ENCODE data around the gene CUL9.

Gene CUL9

DNA sequence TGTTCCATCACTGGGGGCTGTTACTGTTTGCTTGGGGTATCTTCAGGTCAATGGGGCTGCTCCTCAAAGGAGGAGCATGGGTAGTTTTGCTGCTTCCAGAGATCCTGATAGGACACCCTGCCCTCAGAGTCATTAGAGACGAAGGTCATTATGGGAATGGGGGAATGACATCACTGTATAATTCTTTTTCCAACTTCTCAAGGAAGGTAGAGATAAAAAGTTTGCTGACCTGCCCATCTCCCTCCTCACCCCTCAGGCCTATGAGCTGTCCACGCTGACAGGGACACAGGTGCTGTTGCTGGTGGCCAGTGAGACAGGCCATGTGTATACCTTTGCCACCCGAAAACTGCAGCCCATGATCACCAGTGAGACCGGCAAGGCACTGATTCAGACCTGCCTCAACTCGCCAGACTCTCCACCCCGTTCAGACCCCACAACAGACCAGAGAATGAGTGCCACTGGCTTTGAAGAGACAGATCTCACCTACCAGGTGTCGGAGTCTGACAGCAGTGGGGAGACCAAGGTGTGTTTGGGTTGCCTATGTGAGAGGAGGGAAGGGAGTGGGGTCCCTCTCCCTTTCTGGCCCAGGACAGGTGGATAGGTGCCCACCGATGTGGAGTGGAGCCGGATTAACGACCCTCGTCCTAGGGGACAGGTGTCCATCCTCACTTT, 8.3 kb upstream of the CUL9 start:
- no peak for DNase-seq (ENCODE audit: low spot score)

GRCh38 chr6:43174263-43175112, 7.5 kb upstream of the CUL9 start:
- peak; percentile 100 for DNase-seq (ENCODE audit: low spot score)

- no peak for DNase-seq (ENCODE audit: low spot score)
Measured at GRCh38 chr6:43175676-43176422, 6.1 kb upstream of the CUL9 start.

DNA sequence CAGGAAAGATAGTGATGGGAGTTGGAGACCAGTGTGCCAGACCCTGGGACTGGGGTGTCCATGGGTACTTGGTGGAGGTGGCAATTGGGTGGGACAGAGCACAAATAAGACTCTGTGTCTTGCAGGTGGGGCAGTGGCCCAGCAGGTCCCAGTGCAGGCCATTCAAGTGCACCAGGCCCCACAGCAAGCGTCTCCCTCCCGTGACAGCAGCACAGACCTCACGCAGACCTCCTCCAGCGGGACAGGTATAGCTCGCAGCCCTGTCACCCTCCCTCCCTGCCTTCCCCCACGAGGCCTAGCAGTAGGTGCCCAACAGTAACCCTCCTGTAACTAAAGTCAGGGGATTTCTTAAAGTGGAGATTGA, 5.6 kb upstream of the CUL9 start:
- no peak for DNase-seq (ENCODE audit: low spot score)

DNA sequence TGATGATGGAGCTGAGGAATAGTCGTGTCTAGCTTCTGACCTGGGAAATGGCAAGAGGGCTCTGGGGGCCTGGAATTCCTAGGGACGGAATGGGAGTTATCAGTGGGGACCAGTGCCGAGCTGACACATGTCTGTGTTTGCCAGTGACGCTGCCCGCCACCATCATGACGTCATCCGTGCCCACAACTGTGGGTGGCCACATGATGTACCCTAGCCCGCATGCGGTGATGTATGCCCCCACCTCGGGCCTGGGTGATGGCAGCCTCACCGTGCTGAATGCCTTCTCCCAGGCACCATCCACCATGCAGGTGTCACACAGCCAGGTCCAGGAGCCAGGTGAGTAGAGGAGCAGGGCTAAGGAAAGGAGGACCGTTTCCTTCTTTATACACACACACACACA, 3.8 kb upstream of the CUL9 start:
- no peak for DNase-seq (ENCODE audit: low spot score)

DNA sequence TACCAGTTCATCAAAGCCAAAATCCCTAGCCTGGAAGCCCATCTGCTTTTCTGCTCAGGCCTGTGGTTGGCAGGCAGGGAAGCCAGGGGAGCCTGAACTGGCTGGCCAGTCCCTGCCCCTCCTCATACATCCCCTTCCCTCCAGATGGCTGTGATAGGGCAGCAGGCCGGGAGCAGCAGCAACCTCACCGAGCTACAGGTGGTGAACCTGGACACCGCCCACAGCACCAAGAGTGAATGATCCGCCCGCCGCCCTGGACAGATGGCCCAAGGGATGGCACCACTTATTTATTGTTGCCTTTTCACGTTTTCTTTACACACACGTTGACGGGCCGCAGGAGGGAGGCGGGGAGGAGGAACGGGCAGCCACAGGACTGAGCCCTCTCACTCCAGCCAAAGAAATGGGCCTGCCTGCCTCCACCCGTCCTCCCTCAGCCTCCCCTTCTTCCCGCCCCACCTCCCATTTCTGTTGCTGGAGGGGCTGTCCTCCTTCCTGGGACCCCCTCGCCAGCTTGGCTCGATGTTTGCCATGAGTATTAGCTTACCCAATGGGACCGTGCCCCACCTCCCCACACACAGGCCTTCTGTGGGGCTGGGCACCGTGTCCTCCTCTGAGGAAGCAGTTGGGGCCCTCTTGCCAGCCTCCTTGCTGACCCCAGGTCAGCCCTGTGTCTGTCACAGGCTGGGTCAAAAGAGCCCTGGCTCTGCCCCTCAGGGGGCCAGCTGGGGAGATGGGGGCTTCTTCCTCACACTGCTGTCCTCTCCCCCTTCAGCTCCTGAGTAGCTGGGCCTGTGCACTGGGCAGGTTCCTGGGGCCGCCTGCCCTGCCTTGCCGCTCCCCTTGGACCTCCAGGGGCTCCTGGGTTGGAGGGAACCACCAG, 2.8 kb upstream of the CUL9 start:
- DNase-seq (ENCODE audit: low spot score), result no peak

DNA sequence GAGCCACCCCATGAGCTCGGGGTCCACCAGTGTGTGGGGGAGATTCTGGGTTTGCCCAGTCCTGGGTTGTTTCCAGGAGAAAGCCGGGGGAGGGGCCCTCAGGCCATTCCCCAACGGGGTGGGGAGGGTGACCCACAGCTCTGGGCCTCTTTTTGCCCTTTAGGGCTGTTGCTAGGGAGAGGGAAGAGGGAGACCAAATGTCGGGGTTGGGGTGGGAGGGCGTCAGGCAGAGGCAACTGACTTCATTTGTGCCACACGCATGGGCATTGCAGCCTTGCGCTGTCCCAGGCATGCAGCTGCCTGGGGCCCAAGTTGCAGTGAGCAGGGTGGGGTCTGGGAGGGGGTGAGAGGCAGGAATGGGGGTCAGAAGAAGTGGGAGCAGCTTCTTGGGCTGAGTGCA, 1.9 kb upstream of the CUL9 start:
- DNase-seq (ENCODE audit: low spot score), result no peak

- DNase-seq (ENCODE audit: low spot score), result no peak
Measured at GRCh38 chr6:43180985-43181384, 1.0 kb upstream of the CUL9 start.

DNA sequence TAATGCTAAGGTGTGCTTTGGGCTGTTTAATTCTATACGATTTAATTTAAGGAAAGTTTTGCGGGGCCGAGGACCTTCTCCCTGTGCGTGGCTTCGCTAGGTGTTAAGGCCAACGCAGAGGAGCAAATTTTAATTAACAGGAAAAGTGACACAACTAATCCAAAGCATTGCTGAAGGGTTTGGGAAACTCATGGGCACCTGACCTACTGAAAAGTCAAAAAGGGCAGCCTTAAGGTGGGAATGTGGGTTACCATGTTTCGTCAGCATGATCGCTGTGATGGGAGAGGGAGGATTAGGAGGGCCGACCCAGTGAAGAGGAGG, 415 bp upstream of the CUL9 start:
- DNase-seq (ENCODE audit: low spot score), result no peak

DNA sequence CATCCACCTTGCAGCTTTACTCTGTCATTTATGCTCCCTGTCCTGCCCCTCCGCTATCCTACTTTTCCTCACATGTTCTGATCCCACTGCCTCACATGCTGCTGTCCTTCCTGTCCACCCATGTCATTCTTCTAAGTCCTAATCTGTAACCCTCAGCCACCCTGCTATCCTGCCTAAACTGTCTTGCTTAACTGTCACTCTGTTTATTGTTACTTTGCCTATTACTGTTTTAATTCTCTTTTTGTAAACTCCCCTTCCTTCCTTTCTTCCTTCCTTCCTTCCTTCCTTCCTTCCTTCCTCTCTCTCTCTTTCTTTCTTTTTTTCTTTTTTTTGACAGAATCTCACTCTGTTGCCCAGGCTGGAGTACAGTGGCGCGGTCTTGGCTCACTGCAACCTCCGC, 1.4 kb downstream of the CUL9 start:
- DNase-seq (ENCODE audit: low spot score), result no peak

DNA sequence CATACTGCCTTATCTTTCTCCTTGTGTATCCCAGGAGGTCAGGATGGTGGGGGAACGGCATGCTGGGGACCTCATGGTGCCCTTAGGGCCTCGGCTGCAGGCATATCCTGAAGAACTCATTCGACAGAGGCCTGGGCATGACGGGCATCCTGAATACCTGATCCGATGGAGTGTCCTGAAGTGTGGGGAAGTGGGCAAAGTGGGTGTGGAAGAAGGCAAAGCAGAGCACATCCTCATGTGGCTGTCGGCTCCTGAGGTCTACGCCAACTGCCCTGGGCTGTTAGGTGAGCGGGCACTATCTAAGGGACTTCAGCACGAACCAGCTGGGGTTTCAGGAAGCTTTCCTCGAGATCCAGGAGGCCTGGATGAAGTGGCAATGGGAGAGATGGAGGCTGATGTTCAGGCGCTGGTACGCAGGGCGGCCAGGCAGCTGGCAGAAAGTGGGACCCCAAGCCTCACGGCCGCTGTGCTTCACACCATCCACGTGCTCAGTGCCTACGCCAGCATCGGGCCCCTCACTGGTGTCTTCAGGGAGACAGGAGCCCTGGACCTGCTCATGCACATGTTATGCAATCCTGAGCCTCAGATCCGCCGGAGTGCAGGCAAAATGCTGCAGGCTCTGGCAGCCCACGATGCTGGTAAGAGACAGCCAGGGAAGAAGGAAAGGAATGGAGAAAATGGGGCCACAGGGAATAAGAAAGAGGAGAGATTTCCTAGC, 2.4 kb downstream of the CUL9 start:
- no peak for DNase-seq (ENCODE audit: low spot score)

DNA sequence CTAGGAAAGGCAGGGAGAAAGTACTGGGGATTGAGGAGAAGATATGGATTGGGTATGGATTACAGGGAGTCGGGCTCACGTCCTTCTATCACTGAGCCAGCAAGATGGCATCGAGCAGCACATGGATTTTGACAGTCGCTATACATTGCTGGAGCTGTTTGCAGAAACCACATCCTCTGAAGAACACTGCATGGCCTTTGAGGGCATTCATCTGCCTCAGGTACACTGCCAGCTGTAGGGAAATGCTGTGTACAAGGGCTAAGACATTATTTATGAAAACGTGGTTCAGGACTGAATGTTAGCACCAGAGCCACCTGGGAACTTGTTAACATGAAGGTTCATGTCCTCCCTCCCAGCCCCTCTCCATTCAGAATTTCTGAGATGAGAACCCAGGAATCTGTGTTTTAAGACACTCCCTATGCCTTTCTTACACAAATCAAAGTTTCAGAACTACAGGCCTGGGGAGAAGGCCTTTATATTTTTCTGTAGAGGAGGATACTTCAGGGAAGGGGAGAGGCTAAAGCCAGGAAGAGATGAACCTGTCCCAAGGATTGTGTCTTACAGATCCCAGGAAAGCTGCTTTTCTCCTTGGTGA, 3.5 kb downstream of the CUL9 start:
- no peak for DNase-seq (ENCODE audit: low spot score)

- DNase-seq (ENCODE audit: low spot score), result no peak
Measured at GRCh38 chr6:43186019-43186418, 4.0 kb downstream of the CUL9 start.

- no peak for DNase-seq (ENCODE audit: low spot score)
Measured at GRCh38 chr6:43186706-43187105, 4.7 kb downstream of the CUL9 start.

DNA sequence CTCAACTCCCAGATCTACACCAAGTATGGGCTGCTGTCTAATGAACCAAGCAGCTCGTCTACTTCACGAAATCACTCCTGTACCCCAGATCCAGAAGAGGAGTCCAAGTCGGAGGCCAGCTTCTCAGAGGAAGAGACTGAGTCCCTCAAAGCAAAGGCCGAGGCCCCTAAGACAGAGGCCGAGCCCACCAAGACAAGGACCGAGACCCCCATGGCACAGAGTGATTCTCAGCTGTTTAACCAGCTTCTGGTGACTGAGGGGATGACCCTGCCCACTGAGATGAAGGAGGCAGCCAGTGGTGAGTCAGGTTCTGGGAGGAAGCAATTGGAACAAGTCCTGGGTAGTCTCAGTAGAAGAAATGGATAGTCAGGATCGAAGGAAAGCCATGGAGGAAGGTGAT, 5.8 kb downstream of the CUL9 start:
- no peak for DNase-seq (ENCODE audit: low spot score)

GRCh38 chr6:43188426-43188825, 6.4 kb downstream of the CUL9 start:
- DNase-seq (ENCODE audit: low spot score), result no peak

- DNase-seq (ENCODE audit: low spot score), result no peak
Measured at GRCh38 chr6:43189776-43190304, 7.8 kb downstream of the CUL9 start.

GRCh38 chr6:43192911-43193310, 10.9 kb downstream of the CUL9 start:
- DNase-seq (ENCODE audit: low spot score), result no peak

- DNase-seq (ENCODE audit: low spot score), result no peak
Measured at GRCh38 chr6:43193929-43194328, 11.9 kb downstream of the CUL9 start.

DNA sequence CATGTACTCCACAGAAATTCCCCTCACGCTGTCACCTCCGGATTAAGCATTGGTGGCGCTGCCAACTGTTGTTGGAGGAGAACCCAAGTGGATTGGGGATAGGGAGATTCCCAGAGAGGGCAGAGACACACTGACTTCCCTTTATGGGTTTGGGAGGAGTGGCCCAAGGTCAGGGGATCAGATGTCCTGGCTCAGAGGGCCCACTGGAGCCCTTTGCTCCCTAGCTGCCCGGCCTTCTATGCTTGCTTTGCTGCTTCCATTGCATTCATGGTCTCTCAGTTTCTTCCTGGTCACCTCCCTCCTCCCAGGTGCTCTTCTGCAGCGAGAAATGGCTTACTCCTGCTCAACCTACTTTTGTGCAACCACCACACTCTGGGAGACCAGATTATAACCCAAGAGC, 14.3 kb downstream of the CUL9 start:
- DNase-seq (ENCODE audit: low spot score), result no peak

DNA sequence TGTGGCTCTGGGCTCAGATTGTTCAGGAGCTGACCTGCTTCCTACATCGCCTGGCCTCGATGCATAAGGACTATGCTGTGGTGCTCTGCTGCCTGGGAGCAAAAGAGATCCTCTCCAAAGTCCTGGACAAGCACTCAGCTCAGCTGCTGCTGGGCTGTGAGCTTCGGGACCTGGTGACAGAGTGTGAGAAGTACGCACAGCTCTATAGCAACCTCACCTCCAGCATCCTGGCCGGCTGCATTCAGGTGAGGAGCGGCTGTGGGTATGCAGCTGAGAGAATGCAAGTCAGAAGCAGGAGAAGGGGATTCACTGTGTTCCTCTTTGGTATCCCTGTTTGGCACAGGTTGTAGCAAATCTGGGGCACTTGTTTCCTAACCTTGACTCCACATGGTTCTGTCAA, 17.9 kb downstream of the CUL9 start:
- DNase-seq (ENCODE audit: low spot score), result no peak
